GM20431 (cell line): Measurements from ENCODE around the gene BCR.

Experiments
- in situ Hi-C: fragments of 300-500 bp; cut with MseI, MboI; formaldehyde crosslinking; loops from one replicate; pipeline ENCODE4 v1.15.0; 2020; ENCODE audit warnings: low sequenced_read_pairs; ENCODE audit not compliant: unreplicated experiment

The BCR gene

GRCh38 chr22:23166841-23167616 lies 13.3 kb upstream of the BCR start:
- in situ Hi-C loops: no loop called here

- in situ Hi-C loops: no loop called here
Observed at GRCh38 chr22:23168391-23169042, 11.8 kb upstream of the BCR start.

DNA sequence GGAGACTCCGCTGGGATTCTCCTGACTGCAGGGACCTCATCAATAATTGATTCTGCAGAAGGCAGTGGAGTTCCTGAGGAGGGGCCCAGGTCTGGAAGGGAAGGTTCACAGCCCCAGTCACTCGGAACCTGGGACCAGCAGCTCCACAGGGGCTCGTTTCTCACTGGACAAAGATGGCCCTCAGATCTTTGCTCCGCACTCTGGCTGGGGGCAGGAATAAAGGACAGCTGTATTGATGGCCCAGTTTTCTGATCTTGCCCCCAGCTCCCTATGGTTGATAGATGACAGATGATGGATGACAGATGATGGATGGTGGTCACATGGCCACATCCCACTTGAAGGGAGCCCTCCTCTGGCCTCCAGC lies 11.3 kb upstream of the BCR start:
- in situ Hi-C loops: no loop called here

GRCh38 chr22:23175817-23176644 lies 4.3 kb upstream of the BCR start:
- in situ Hi-C loops: loop anchor here (5.0 kb wide), 1 partner anchor 96 kb away; no protein-coding TSS in a partner anchor

GRCh38 chr22:23176645-23177027 lies 3.7 kb upstream of the BCR start:
- in situ Hi-C loops: loop anchor here (5.0 kb wide), 1 partner anchor 96 kb away; no protein-coding TSS in a partner anchor

DNA sequence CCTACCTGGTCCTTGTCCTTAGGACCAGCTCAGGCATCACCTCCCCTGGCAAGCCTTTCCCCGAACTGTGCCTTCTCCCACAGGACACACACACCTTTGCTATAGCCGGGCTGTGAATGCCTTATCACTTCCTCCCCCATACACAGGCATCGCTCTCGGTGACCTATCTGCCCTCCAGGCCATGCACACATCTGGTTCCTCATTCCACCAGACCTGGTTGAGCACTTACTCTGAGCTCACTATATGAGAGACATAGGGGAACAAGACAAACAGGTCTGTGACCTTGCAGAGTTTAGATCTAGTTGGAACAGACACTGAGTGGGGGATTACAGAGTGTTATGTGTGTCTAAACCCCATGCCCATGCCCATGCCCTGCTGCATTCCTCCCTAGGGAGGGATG lies 3.1 kb upstream of the BCR start:
- in situ Hi-C loops: loop anchor here (5.0 kb wide), 1 partner anchor 95 kb away; no protein-coding TSS in a partner anchor

DNA sequence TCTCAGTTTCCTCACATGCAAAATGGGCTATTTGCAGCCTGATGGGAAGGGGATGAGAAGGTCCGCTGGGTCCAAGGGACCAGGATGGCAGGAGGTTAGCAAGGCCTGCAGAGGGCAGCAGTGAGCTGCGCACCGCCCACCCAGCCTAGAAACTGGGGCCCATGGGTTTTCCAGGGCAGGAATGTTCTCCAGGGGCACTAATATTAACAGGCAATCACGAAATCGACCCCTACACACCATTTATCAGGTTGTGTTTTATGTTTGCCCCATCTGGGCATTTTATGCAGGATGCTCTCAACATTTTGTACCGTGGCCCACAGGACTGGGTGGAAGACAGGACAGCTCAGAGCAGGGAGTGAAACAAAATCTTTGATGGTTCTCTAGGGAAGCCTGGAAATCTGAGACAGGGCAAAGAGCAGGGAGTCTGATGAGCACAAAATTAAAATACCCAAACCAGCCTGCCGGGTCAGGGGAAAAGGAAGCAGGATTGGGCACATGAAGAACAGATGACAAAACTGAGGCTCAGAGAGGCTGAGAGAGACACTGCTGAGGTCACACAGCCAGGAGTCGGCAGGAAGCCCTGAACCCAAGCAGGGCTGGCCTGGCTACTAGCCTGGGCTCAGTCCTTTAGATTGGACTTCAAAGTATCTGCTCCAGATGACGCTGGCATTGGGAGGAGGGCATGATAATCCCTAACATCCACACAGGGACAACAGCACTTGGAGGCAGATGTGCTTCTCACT lies 1.6 kb upstream of the BCR start:
- in situ Hi-C loops: loop anchor here (5.0 kb wide), 1 partner anchor 94 kb away; no protein-coding TSS in a partner anchor

- in situ Hi-C loops: loop anchor here (5.0 kb wide), 1 partner anchor 93 kb away; no protein-coding TSS in a partner anchor
Observed at GRCh38 chr22:23179381-23180299, 669 bp upstream of the BCR start.

GRCh38 chr22:23180893-23181720 lies 798 bp downstream of the BCR start:
- in situ Hi-C loops: no loop called here

DNA sequence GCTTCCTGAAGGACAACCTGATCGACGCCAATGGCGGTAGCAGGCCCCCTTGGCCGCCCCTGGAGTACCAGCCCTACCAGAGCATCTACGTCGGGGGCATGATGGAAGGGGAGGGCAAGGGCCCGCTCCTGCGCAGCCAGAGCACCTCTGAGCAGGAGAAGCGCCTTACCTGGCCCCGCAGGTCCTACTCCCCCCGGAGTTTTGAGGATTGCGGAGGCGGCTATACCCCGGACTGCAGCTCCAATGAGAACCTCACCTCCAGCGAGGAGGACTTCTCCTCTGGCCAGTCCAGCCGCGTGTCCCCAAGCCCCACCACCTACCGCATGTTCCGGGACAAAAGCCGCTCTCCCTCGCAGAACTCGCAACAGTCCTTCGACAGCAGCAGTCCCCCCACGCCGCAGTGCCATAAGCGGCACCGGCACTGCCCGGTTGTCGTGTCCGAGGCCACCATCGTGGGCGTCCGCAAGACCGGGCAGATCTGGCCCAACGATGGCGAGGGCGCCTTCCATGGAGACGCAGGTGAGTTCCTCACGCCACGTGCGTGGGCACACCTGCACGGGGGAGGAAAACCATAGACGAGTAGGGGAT lies 1.5 kb downstream of the BCR start:
- in situ Hi-C loops: no loop called here

- in situ Hi-C loops: no loop called here
Observed at GRCh38 chr22:23182309-23183060, 2.2 kb downstream of the BCR start.

DNA sequence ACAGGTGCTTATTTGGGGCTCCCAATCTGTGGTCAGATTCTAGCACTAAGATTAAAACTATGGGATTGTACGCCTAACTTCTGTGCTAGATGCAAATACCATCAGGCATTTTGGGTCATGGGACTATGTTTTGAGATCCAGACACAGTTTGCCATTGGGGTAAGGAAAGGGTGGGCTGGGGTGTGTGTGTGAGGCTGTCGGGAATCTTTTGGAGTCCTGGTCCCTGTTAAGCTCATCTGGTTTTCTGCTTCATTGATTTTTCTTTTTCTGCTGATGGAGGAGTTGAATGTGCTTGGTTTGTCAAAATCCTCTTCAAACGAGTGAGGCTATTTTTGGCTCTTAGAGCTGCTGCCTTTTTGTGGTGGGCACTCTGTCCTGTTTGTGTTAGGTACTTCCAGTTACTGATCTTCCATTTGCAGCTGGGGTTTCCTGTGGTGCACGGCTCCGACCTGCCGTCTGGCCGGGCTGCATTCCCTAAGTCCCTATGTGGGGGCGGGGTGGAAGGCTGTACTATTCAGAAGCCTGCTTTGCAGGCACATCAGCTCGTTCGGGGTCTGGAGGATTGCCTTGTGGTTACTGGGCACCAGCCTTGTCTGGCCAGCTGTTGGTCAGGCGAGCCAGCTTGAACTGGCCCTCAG lies 2.9 kb downstream of the BCR start:
- in situ Hi-C loops: no loop called here

DNA sequence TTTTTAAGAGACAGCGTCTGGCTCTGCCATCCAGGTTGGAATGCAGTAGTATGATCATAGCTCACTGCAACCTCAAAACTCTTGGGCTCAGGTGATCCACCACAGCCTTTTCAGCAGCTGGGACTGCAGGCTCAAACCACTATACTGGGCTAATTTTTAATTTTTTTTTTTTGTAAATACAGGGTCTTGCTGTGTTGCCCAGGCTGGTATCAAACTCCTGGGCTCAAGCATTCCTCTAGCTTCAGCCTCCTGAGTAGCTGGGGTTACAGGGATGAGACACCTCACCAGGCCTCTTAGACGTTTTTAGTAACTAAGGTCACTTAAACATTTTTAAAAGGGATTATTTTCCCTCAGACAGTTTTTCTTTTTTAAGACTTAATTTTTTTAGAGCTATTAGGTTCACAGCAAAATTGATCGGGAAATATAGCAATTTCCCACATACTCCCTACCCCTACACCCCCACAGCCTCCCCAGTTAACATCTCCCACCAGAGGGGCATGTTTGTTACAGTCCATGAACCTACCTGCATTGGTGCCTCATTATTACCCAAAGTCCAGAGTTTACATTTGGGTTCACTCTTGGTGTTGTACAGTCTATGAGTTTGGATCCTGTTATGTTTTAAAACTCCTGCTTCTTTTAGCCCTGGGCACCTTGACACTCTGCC lies 3.9 kb downstream of the BCR start:
- in situ Hi-C loops: no loop called here

- in situ Hi-C loops: no loop called here
Observed at GRCh38 chr22:23184764-23185113, 4.4 kb downstream of the BCR start.

GRCh38 chr22:23187211-23187610 lies 6.9 kb downstream of the BCR start:
- in situ Hi-C loops: no loop called here
